Vagina (tissue), 2 donors: ENCODE results near the gene PHACTR4.

Experiments
- POLR2A ChIP-seq, 2 donors: fragments of 450-650 bp; IDR thresholded peaks; one replicate each; pipeline ENCODE4 v1.6.1; 2017; ENCODE audit warnings: antibody characterized with exemption in 2 of 2, mild to moderate bottlenecking in 2 of 2, moderate library complexity in 2 of 2
- POLR2AphosphoS5 ChIP-seq, 2 donors: sonication (generic); formaldehyde crosslinking; IDR thresholded peaks; one replicate each; pipeline ENCODE4 v1.9.0; 2017; ENCODE audit warnings: antibody characterized with exemption in 2 of 2, mild to moderate bottlenecking in 2 of 2, low read depth in 1 of 2; ENCODE audit not compliant: insufficient read depth in 1 of 2
- TF ChIP-seq, protein P1 (sequence below), 3 experiments: fragments of 450-650 bp in 2 of 3; fragments of 200-600 bp in 1 of 3; sonication (generic) in 1 of 3; IDR thresholded peaks; one replicate each; pipeline ENCODE4 v1.5.1; 2017 to 2019; ENCODE audit warnings: antibody characterized with exemption in 3 of 3, mild to moderate bottlenecking in 2 of 3, moderate library complexity in 2 of 3

DNA sequence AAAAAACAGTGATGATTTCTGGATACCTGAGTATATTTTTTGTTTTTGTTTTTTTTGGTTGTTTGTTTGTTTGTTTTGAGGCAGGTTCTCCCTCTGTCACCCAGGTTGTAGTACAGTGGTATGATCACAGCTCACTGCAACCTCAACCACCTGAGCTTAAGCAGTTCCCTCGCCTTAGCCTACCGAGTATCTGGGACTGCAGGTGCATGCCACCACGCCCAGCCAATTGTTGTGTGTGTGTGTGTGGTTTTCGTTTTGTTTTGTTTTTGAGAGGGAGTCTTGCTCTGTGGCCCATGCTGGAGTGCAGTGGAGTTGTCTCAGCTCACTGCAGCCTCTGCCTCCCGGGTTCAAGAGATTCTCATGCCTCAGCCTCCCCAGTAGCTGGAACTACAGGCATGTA is 81.0 kb downstream of the PHACTR4 start:
- TF ChIP-seq, protein P1, sequence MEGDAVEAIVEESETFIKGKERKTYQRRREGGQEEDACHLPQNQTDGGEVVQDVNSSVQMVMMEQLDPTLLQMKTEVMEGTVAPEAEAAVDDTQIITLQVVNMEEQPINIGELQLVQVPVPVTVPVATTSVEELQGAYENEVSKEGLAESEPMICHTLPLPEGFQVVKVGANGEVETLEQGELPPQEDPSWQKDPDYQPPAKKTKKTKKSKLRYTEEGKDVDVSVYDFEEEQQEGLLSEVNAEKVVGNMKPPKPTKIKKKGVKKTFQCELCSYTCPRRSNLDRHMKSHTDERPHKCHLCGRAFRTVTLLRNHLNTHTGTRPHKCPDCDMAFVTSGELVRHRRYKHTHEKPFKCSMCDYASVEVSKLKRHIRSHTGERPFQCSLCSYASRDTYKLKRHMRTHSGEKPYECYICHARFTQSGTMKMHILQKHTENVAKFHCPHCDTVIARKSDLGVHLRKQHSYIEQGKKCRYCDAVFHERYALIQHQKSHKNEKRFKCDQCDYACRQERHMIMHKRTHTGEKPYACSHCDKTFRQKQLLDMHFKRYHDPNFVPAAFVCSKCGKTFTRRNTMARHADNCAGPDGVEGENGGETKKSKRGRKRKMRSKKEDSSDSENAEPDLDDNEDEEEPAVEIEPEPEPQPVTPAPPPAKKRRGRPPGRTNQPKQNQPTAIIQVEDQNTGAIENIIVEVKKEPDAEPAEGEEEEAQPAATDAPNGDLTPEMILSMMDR (IDR thresholded peaks at IDR 0.05): no peak
- TF ChIP-seq POLR2A (IDR thresholded peaks at IDR 0.05) (no peak), POLR2AphosphoS5 (IDR thresholded peaks at IDR 0.05; ENCODE audit: insufficient read depth in 1 of 2, low read depth in 1 of 2) (no peak)
